ENCODE measurements around the gene AVEN.

Gene AVEN

GRCh38 chr15:34049112-34049511 is 10.1 kb upstream of the AVEN start:
- no peak for TF ChIP-seq FOXP2 (optimal IDR thresholded peaks at IDR 0.05; ENCODE audit: borderline replicate concordance, extremely low read depth, extremely low read length, insufficient read depth)
- no peak for TF ChIP-seq POLR2AphosphoS5 (IDR thresholded peaks at IDR 0.05; ENCODE audit: low read depth, low read length)
- TF ChIP-seq SIN3A (IDR thresholded peaks at IDR 0.05; ENCODE audit: borderline replicate concordance, insufficient read depth, low read length): no peak
- TF ChIP-seq, protein P1, sequence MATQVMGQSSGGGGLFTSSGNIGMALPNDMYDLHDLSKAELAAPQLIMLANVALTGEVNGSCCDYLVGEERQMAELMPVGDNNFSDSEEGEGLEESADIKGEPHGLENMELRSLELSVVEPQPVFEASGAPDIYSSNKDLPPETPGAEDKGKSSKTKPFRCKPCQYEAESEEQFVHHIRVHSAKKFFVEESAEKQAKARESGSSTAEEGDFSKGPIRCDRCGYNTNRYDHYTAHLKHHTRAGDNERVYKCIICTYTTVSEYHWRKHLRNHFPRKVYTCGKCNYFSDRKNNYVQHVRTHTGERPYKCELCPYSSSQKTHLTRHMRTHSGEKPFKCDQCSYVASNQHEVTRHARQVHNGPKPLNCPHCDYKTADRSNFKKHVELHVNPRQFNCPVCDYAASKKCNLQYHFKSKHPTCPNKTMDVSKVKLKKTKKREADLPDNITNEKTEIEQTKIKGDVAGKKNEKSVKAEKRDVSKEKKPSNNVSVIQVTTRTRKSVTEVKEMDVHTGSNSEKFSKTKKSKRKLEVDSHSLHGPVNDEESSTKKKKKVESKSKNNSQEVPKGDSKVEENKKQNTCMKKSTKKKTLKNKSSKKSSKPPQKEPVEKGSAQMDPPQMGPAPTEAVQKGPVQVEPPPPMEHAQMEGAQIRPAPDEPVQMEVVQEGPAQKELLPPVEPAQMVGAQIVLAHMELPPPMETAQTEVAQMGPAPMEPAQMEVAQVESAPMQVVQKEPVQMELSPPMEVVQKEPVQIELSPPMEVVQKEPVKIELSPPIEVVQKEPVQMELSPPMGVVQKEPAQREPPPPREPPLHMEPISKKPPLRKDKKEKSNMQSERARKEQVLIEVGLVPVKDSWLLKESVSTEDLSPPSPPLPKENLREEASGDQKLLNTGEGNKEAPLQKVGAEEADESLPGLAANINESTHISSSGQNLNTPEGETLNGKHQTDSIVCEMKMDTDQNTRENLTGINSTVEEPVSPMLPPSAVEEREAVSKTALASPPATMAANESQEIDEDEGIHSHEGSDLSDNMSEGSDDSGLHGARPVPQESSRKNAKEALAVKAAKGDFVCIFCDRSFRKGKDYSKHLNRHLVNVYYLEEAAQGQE (IDR thresholded peaks at IDR 0.05; ENCODE audit: insufficient read depth in 1 of 2, low read depth in 2 of 2, low read length in 2 of 2): no peak
- no peak for TF ChIP-seq TAF1 (IDR thresholded peaks at IDR 0.05; ENCODE audit: borderline replicate concordance, insufficient read depth, low read length)

GRCh38 chr15:34047893-34048775 is 9.1 kb upstream of the AVEN start:
- TF ChIP-seq SIN3A (IDR thresholded peaks at IDR 0.05; ENCODE audit: borderline replicate concordance, insufficient read depth, low read length) (no peak), FOXP2 (optimal IDR thresholded peaks at IDR 0.05; ENCODE audit: borderline replicate concordance, extremely low read depth, extremely low read length, insufficient read depth) (no peak), TAF1 (IDR thresholded peaks at IDR 0.05; ENCODE audit: borderline replicate concordance, insufficient read depth, low read length) (no peak), POLR2AphosphoS5 (IDR thresholded peaks at IDR 0.05; ENCODE audit: low read depth, low read length) (no peak)
- TF ChIP-seq, protein P1 (IDR thresholded peaks at IDR 0.05; ENCODE audit: insufficient read depth in 1 of 2, low read depth in 2 of 2, low read length in 2 of 2): no peak

DNA sequence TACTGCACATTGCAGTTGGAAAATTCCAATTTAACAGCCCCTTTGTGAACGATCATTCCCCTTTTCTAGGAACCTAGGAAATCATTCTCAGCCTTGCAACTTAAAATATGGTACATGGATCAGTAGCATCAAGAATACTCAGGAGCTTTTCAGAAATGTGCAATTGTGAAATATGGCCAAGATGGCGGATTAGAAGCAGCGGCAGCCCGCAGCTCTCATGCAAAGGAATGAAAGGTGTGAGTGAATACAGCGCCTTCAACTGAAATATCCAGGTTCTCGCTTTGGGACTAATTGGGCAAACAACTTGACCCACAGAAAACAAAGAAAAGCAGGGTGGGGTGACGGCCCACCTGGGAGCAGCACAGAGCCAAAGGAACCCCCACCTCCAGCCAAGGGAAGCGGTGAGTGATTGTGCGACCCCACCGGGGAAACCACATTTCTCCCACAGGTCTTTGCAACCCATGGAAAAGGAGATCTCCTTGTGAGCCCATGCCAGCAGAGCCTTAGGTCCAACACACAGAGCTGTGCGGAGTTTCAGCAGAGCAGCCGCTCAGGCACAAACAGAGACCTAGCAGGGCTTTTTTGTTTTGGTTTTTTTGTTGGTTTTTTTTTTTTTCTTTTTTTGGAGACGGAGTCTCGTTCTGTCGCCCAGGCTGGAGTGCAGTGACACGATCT is 7.6 kb upstream of the AVEN start:
- TF ChIP-seq FOXP2 (optimal IDR thresholded peaks at IDR 0.05; ENCODE audit: borderline replicate concordance, extremely low read depth, extremely low read length, insufficient read depth): no peak
- TF ChIP-seq TAF1 (IDR thresholded peaks at IDR 0.05; ENCODE audit: borderline replicate concordance, insufficient read depth, low read length): no peak
- TF ChIP-seq, protein P1 (IDR thresholded peaks at IDR 0.05; ENCODE audit: insufficient read depth in 1 of 2, low read depth in 2 of 2, low read length in 2 of 2): no peak
- TF ChIP-seq POLR2AphosphoS5 (IDR thresholded peaks at IDR 0.05; ENCODE audit: low read depth, low read length): no peak
- TF ChIP-seq SIN3A (IDR thresholded peaks at IDR 0.05; ENCODE audit: borderline replicate concordance, insufficient read depth, low read length): no peak

DNA sequence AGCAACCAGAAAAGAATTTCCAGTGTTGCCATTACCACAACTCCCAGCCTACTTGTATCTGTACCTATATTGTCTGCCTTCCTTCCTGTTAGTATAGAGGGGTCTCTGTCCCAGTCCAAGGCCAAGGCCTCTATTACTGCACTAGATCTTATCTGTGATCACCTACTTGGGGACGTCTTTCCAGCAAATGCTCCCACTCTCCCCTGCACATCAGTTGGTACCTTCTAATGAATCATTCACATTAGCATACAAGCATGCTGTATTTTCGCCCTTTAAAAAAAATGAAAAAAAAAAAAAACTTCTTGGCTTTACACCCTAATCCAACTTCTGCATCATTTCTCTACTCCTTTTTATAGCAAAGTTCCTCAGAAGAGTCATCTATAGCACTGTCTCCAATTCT is 4.8 kb upstream of the AVEN start:
- TF ChIP-seq SIN3A (IDR thresholded peaks at IDR 0.05; ENCODE audit: borderline replicate concordance, insufficient read depth, low read length) (no peak), FOXP2 (optimal IDR thresholded peaks at IDR 0.05; ENCODE audit: borderline replicate concordance, extremely low read depth, extremely low read length, insufficient read depth) (no peak), POLR2AphosphoS5 (IDR thresholded peaks at IDR 0.05; ENCODE audit: low read depth, low read length) (no peak), TAF1 (IDR thresholded peaks at IDR 0.05; ENCODE audit: borderline replicate concordance, insufficient read depth, low read length) (no peak)
- TF ChIP-seq, protein P1 (IDR thresholded peaks at IDR 0.05; ENCODE audit: insufficient read depth in 1 of 2, low read depth in 2 of 2, low read length in 2 of 2): no peak

Data from PFSK-1 (cell line).